IMR-90 (cell line): ENCODE data around the gene MYO1H. TPM values are rescaled to one million over a fixed set of nuclear protein-coding genes. Genes with fewer than 3 reads are reported as not detected.
A peak's percentile ranks its signal among the peaks of the same experiment; 100 is the strongest.

ENCODE experiments used
- ATAC-seq: fragments of 200-7000 bp; cut with Tn5 transposase; 2 replicates; pipeline ENCODE4 v1.9.1; 2020; ENCODE audit warnings: low read depth, mild to moderate bottlenecking, moderate library complexity
- BruUV-seq: library from RNA; stranded (reverse); fragments of 400-500 nt; replicated peaks from 2 replicates; lab custom pipeline; 2021; lab: Mats Ljungman, UMichigan
- CTCF ChIA-PET: fragments of 300-600 bp; formaldehyde crosslinking; extraction: SDS; loops from one replicate; lab custom pipeline; 2021; ENCODE audit warnings: antibody characterized with exemption; lab: Yijun Ruan, JAX
- POLR2A ChIA-PET: fragments of 300-600 bp; sonication (Branson Sonifier 250); formaldehyde crosslinking; loops from one replicate; lab custom pipeline; 2022; ENCODE audit warnings: antibody characterized with exemption; ENCODE audit not compliant: unreplicated experiment; lab: Charles Lee
- DNase-seq: peaks from one replicate; pipeline ENCODE4 v3.0.0; 2013
- H2AFZ ChIP-seq: replicated peaks from 2 replicates; pipeline ENCODE3; 2013; ENCODE audit warnings: low read length, mild to moderate bottlenecking; ENCODE audit not compliant: poor library complexity
- H2AK5ac ChIP-seq: 2 replicates; pipeline ENCODE4 v1.6.1; 2013; ENCODE audit warnings: low read depth, low read length, inconsistent platforms
- H2AK9ac ChIP-seq: replicated peaks from 2 replicates; pipeline ENCODE3; 2013; ENCODE audit warnings: mild to moderate bottlenecking, low read depth, low read length, moderate library complexity; ENCODE audit not compliant: poor library complexity
- H2BK120ac ChIP-seq: 2 replicates; pipeline ENCODE4 v1.6.1; 2013; ENCODE audit warnings: low read depth, low read length, inconsistent platforms
- H2BK15ac ChIP-seq: 3 replicates; pipeline ENCODE4 v1.6.1; 2013; ENCODE audit warnings: low read depth, low read length, inconsistent platforms
- H2BK20ac ChIP-seq: 2 replicates; pipeline ENCODE4 v1.6.1; 2013; ENCODE audit warnings: low read depth, mild to moderate bottlenecking, inconsistent platforms, low read length, moderate library complexity
- H2BK5ac ChIP-seq: 2 replicates; pipeline ENCODE4 v1.6.1; 2013; ENCODE audit warnings: mild to moderate bottlenecking, low read depth, low read length, inconsistent platforms; ENCODE audit not compliant: poor library complexity, severe bottlenecking
- H3K14ac ChIP-seq: replicated peaks from 2 replicates; pipeline ENCODE4 v1.6.1; 2013; ENCODE audit warnings: low read depth, low read length, inconsistent platforms
- H3K18ac ChIP-seq: 2 replicates; pipeline ENCODE4 v1.6.1; 2013; ENCODE audit warnings: low read depth, low read length, control low read depth
- H3K23ac ChIP-seq: 2 replicates; pipeline ENCODE4 v1.6.1; 2013; ENCODE audit warnings: low read depth, low read length, inconsistent platforms
- H3K27ac ChIP-seq: 2 replicates; pipeline ENCODE4 v1.5.1; 2013; ENCODE audit warnings: mild to moderate bottlenecking, control low read depth, low read length; ENCODE audit not compliant: insufficient read depth
- H3K27me3 ChIP-seq: 2 replicates; pipeline ENCODE4 v1.6.1; 2013; ENCODE audit warnings: low read length; ENCODE audit not compliant: control insufficient read depth, insufficient read depth
- H3K36me3 ChIP-seq: 2 replicates; pipeline ENCODE4 v1.6.1; 2013; ENCODE audit warnings: low read length, mixed read lengths; ENCODE audit not compliant: control insufficient read depth, insufficient read depth
- H3K4ac ChIP-seq: 2 replicates; pipeline ENCODE4 v1.6.1; 2013; ENCODE audit warnings: low read depth, low read length, inconsistent platforms
- H3K4me1 ChIP-seq: 2 replicates; pipeline ENCODE4 v1.6.1; 2013; ENCODE audit warnings: low read length, mixed read lengths; ENCODE audit not compliant: control insufficient read depth, insufficient read depth
- H3K4me2 ChIP-seq: 2 replicates; pipeline ENCODE4 v1.6.1; 2013; ENCODE audit warnings: low read depth, mild to moderate bottlenecking, control low read depth, low read length, moderate library complexity
- H3K4me3 ChIP-seq: 2 replicates; pipeline ENCODE4 v1.5.1; 2013; ENCODE audit warnings: low read depth, mild to moderate bottlenecking, control low read depth, low read length, moderate library complexity; ENCODE audit not compliant: insufficient read depth
- H3K56ac ChIP-seq: 2 replicates; pipeline ENCODE4 v1.6.1; 2013; ENCODE audit warnings: low read length, inconsistent platforms; ENCODE audit not compliant: insufficient read depth; ENCODE audit errors: extremely low read depth
- H3K79me1 ChIP-seq, 2 experiments: 2 replicates each; pipeline ENCODE4 v1.6.1; 2013; ENCODE audit warnings: low read length in 2 of 2, inconsistent platforms in 1 of 2, low read depth in 1 of 2
- H3K9ac ChIP-seq: 2 replicates; pipeline ENCODE4 v1.6.1; 2013; ENCODE audit warnings: low read depth, low read length, control low read depth
- H3K9me1 ChIP-seq: 2 replicates; pipeline ENCODE4 v1.6.1; 2013; ENCODE audit warnings: low read length, inconsistent platforms; ENCODE audit not compliant: insufficient read depth
- H3K9me3 ChIP-seq: 2 replicates; pipeline ENCODE4 v1.6.1; 2013; ENCODE audit warnings: low read length; ENCODE audit not compliant: control insufficient read depth, insufficient read depth
- H4K20me1 ChIP-seq: 2 replicates; pipeline ENCODE4 v1.6.1; 2013; ENCODE audit warnings: low read length, inconsistent platforms; ENCODE audit not compliant: insufficient read depth
- H4K5ac ChIP-seq: 2 replicates; pipeline ENCODE4 v1.6.1; 2013; ENCODE audit warnings: mild to moderate bottlenecking, low read depth, low read length, control low read depth
- H4K8ac ChIP-seq, 2 experiments: 2 replicates each; pipeline ENCODE4 v1.6.1; 2013; ENCODE audit warnings: low read depth in 2 of 2, low read length in 2 of 2, control low read depth in 1 of 2, inconsistent platforms in 1 of 2
- H4K91ac ChIP-seq: 2 replicates; pipeline ENCODE4 v1.6.1; 2013; ENCODE audit warnings: low read depth, low read length, inconsistent platforms; ENCODE audit not compliant: insufficient read depth
- FOS ChIP-seq: fragments of 150-350 bp; IDR thresholded peaks from 2 replicates; pipeline ENCODE4 v1.6.1; 2016; ENCODE audit warnings: low read depth, low read length
- NFE2L2 ChIP-seq: fragments of 150-350 bp; IDR thresholded peaks from 2 replicates; pipeline ENCODE4 v1.6.1; 2016; ENCODE audit warnings: low read depth, mild to moderate bottlenecking, low read length
- USF2 ChIP-seq: fragments of 150-350 bp; IDR thresholded peaks from 2 replicates; pipeline ENCODE4 v1.6.1; 2017; ENCODE audit warnings: mild to moderate bottlenecking, antibody characterized with exemption, low read length, low read depth
- WGBS, 2 experiments: methylation state at CpG; one replicate each; pipeline versions ENCODE4 v1.1.5 to v1.1.7; 2013; ENCODE audit warnings: missing lambda C conversion rate in 2 of 2; ENCODE audit not compliant: insufficient read length in 1 of 2; ENCODE audit errors: extremely low coverage in 2 of 2; 5-methylcytosine and 5-hydroxymethylcytosine counted together
- dilution Hi-C: fragments of 300-500 bp; cut with HindIII; formaldehyde crosslinking; loops from one replicate; pipeline ENCODE4 v1.14.3; 2018; ENCODE audit warnings: low sequenced_read_pairs; ENCODE audit not compliant: unreplicated experiment
- in situ Hi-C: fragments of 300-500 bp; cut with MboI; formaldehyde crosslinking; loops from 3 replicates; pipeline ENCODE4 v1.14.3; 2019; ENCODE audit warnings: low sequenced_read_pairs, inconsistent platforms, mixed read lengths
- intact Hi-C: fragments of 100-400 bp; cut with micrococcal nuclease; formaldehyde crosslinking; loops from 2 replicates; pipeline ENCODE4 v1.10.0; 2022
- polyA plus RNA-seq, 3 experiments: library from polyadenylated mRNA; depleted of rRNA; stranded (reverse); fragments of >200 nt; gene quantifications; 2 replicates each; pipeline ENCODE4 v1.2.3, GENCODE V29; 2012; ENCODE audit warnings: low replicate concordance in 1 of 3
- total RNA-seq: library from RNA; depleted of rRNA; stranded (reverse); fragments of >200 nt; gene quantifications from 2 replicates; pipeline ENCODE4 v1.2.3, GENCODE V29; 2012

The MYO1H gene
- total and polyA plus RNA-seq, 2 of the 4 experiments (the other 2 are of a cell fraction), result not detected

GRCh38 chr12:109389146-109389545, 41.4 kb downstream of the MYO1H start:
- Histone ChIP-seq H3K9ac (no peak overlapping the region), H2AFZ (no peak overlapping the region), H3K27ac (no peak overlapping the region), H3K79me1 (no peaks in the 10 kb centered on the region), H3K9me1 (no peaks in the 10 kb centered on the region), H4K8ac (no peak overlapping the region), H2AK9ac (no peak overlapping the region), H2BK20ac (no peak overlapping the region), H3K4me2 (no peak overlapping the region), H3K14ac (no peak overlapping the region), H3K23ac (no peak overlapping the region), H3K36me3 (no peaks in the 10 kb centered on the region), H2BK5ac (no peak overlapping the region), H3K4me1 (peaks cover 3% of the 10 kb centered on the region; the same call in 1 of the 2 replicates), H4K5ac (no peak overlapping the region), H2BK15ac (no peak overlapping the region), H3K27me3 (peaks cover 4% of the 10 kb centered on the region), H3K4me3 (no peak overlapping the region), H2BK120ac (no peak overlapping the region), H3K18ac (no peak overlapping the region), H3K9me3 (no peaks in the 10 kb centered on the region; the same call in 1 of the 2 replicates), H3K4ac (no peak overlapping the region), H4K20me1 (no peaks in the 10 kb centered on the region), H4K91ac (no peak overlapping the region), H2AK5ac (no peak overlapping the region), H3K56ac (no peak overlapping the region)
- no peak for ATAC-seq
- intact Hi-C loops (no loop called here), dilution Hi-C loops (no loop called here), in situ Hi-C loops (loop anchor here (5.0 kb wide), 1 partner anchor 277 kb away; no protein-coding TSS in a partner anchor)
- WGBS, 2 experiments, result 20% methylated on average over 1 of the region's 4 CpGs; no CpG with 5 or more reads in 1 of the 2 experiments
- BruUV-seq, result no TSS peak
- TF ChIP-seq USF2, result peak; percentile 28; the same call in 1 of the 2 replicates
- TF ChIP-seq NFE2L2, result no peak
- TF ChIP-seq FOS, result no peak
- no peak for DNase-seq
- ChIA-PET CTCF (interaction anchor here (2.1 kb wide), 1 partner anchor 125 kb away, joined by 13 read pairs; no protein-coding TSS in a partner anchor), POLR2A (no interaction called here)
